Neuronal stem cell (in vitro differentiated cells): ENCODE results near the gene YIPF3.
A peak's percentile ranks its signal among the peaks of the same experiment; 100 is the strongest.

Experiments
- DNase-seq: peaks from one replicate; pipeline ENCODE4 v3.0.0-alpha.2; 2013; ENCODE audit warnings: low spot score
- H2AFZ ChIP-seq: one replicate; pipeline ENCODE4 v1.6.1; 2013; ENCODE audit warnings: mild to moderate bottlenecking, low read length, inconsistent platforms
- H2AK5ac ChIP-seq: 2 replicates; pipeline ENCODE4 v1.6.1; 2013; ENCODE audit warnings: low read depth, mild to moderate bottlenecking, inconsistent platforms, low read length, moderate library complexity, mixed read lengths
- H2BK120ac ChIP-seq: 2 replicates; pipeline ENCODE4 v1.6.1; 2013; ENCODE audit warnings: low read depth, mild to moderate bottlenecking, inconsistent platforms, low read length, moderate library complexity, mixed read lengths
- H2BK12ac ChIP-seq: one replicate; pipeline ENCODE4 v1.6.1; 2013; ENCODE audit warnings: low read length, inconsistent platforms
- H2BK15ac ChIP-seq: 2 replicates; pipeline ENCODE4 v1.6.1; 2013; ENCODE audit warnings: mild to moderate bottlenecking, low read length, inconsistent platforms, mixed read lengths
- H2BK5ac ChIP-seq: one replicate; pipeline ENCODE4 v1.6.1; 2013; ENCODE audit warnings: inconsistent platforms, mild to moderate bottlenecking, low read length, moderate library complexity
- H3K14ac ChIP-seq: one replicate; pipeline ENCODE4 v1.6.1; 2013; ENCODE audit warnings: low read length, inconsistent platforms
- H3K18ac ChIP-seq: 2 replicates; pipeline ENCODE4 v1.6.1; 2013; ENCODE audit warnings: low read length, inconsistent platforms
- H3K23ac ChIP-seq: 2 replicates; pipeline ENCODE4 v1.6.1; 2013; ENCODE audit warnings: low read depth, mild to moderate bottlenecking, mixed read lengths, low read length, inconsistent platforms; ENCODE audit not compliant: poor library complexity
- H3K27ac ChIP-seq: replicated peaks from 3 replicates; pipeline ENCODE4 v1.5.1; 2013; ENCODE audit warnings: low read length, inconsistent platforms
- H3K27me3 ChIP-seq, 3 experiments: 2 replicates each; pipeline ENCODE4 v1.6.1; 2013; ENCODE audit warnings: low read length in 3 of 3, mild to moderate bottlenecking in 2 of 3, inconsistent platforms in 1 of 3, low read depth in 1 of 3, mixed read lengths in 1 of 3, moderate library complexity in 1 of 3; ENCODE audit not compliant: control insufficient read depth in 3 of 3, insufficient read depth in 3 of 3
- H3K36me3 ChIP-seq, 2 donors: replicated peaks in 1 of 2; 2 replicates each; pipeline ENCODE4 v1.6.1; 2013; ENCODE audit warnings: low read length in 2 of 2; ENCODE audit not compliant: control insufficient read depth in 2 of 2, insufficient read depth in 2 of 2
- H3K4ac ChIP-seq: 2 replicates; pipeline ENCODE4 v1.6.1; 2013; ENCODE audit warnings: inconsistent platforms, mild to moderate bottlenecking, low read length, moderate library complexity
- H3K4me1 ChIP-seq, 2 donors: 1 replicate in 1 of 2; 2 replicates in 1 of 2; pipeline ENCODE4 v1.6.1; 2013; ENCODE audit warnings: low read length in 2 of 2, low read depth in 1 of 2; ENCODE audit not compliant: control insufficient read depth in 2 of 2, insufficient read depth in 1 of 2
- H3K4me2 ChIP-seq: one replicate; pipeline ENCODE4 v1.6.1; 2013; ENCODE audit warnings: mild to moderate bottlenecking, low read length, inconsistent platforms; ENCODE audit not compliant: insufficient read depth, poor library complexity, severe bottlenecking
- H3K4me3 ChIP-seq, 2 donors: 2 replicates each; pipeline ENCODE4 v1.5.1; 2013; ENCODE audit warnings: low read length in 2 of 2, mild to moderate bottlenecking in 2 of 2, inconsistent platforms in 1 of 2, moderate library complexity in 1 of 2
- H3K79me1 ChIP-seq: one replicate; pipeline ENCODE4 v1.6.1; 2013; ENCODE audit warnings: low read depth, mild to moderate bottlenecking, inconsistent platforms, low read length, moderate library complexity
- H3K9ac ChIP-seq: one replicate; pipeline ENCODE4 v1.6.1; 2013; ENCODE audit warnings: mild to moderate bottlenecking, low read depth, low read length, inconsistent platforms; ENCODE audit not compliant: poor library complexity
- H3K9me3 ChIP-seq, 2 donors: replicated peaks in 1 of 2; 2 replicates each; pipeline versions ENCODE3 to v1.6.1; 2013; ENCODE audit warnings: low read length in 2 of 2, mild to moderate bottlenecking in 2 of 2, inconsistent platforms in 1 of 2, low read depth in 1 of 2, mixed read lengths in 1 of 2, moderate library complexity in 1 of 2; ENCODE audit not compliant: control insufficient read depth in 2 of 2, insufficient read depth in 1 of 2
- H4K8ac ChIP-seq: one replicate; pipeline ENCODE4 v1.6.1; 2013; ENCODE audit warnings: low read depth, mild to moderate bottlenecking, inconsistent platforms, low read length, moderate library complexity
- H4K91ac ChIP-seq: one replicate; pipeline ENCODE4 v1.6.1; 2013; ENCODE audit warnings: low read length, low read depth, mild to moderate bottlenecking, inconsistent platforms; ENCODE audit not compliant: poor library complexity
- WGBS, 2 donors: extraction: QIAGEN DNeasy Blood & Tissue Kit; methylation state at CpG; one replicate each; pipeline ENCODE4 v1.1.7; 2013; ENCODE audit warnings: missing lambda C conversion rate in 2 of 2, mixed read lengths in 1 of 2; ENCODE audit not compliant: insufficient read length in 2 of 2, insufficient replicate concordance in 1 of 2; ENCODE audit errors: extremely low coverage in 2 of 2; 5-methylcytosine and 5-hydroxymethylcytosine counted together

YIPF3 gene

DNA sequence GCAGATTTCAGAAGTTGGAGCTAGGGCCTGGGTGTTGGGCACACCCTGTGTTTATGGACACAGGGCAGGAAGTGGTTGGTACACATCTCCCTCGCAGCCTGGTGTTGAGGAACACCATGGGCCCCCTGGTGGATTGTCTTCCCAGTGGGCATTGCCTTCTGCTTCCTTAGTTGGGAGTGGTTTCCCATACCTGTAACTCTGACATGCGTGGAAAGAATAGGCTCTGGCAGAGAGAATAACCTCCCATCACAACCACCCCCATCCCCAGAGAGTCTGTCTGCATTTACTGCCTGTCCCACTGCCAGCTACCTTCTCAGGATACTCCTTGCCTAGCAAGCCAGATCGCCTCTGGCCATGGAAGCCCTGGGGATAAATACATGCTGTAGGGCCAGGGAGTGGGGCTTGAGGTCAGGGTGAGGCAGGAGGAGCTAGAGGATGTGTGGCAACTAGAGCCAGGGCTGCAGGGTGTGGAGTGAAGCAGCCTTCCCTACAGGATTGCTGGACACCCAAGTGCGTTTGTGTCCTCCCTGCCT, 21.3 kb downstream of the YIPF3 start:
- H4K91ac ChIP-seq, result no peak overlapping the region
- no peak overlapping the region for H3K18ac ChIP-seq
- peak overlapping the region; percentile 82 for H3K9ac ChIP-seq
- DNase-seq, result no peak
- no peaks in the 10 kb centered on the region for H3K9me3 ChIP-seq
- peaks cover 7 to 15% of the 10 kb centered on the region in 2 donors for H3K4me1 ChIP-seq
- no peak overlapping the region for H3K14ac ChIP-seq
- no peak overlapping the region for H2BK12ac ChIP-seq
- H3K27me3 ChIP-seq, result no peaks in the 10 kb centered on the region
- no peak overlapping the region for H3K27ac ChIP-seq
- no peak overlapping the region for H3K4me2 ChIP-seq
- H3K23ac ChIP-seq, result no peak overlapping the region
- H2BK15ac ChIP-seq, result no peak overlapping the region
- H4K8ac ChIP-seq, result no peak overlapping the region
- peaks cover 14% of the 10 kb centered on the region for H3K79me1 ChIP-seq
- no peak overlapping the region for H2BK5ac ChIP-seq
- no peak overlapping the region for H2BK120ac ChIP-seq
- no peak overlapping the region for H3K4ac ChIP-seq
- no peak overlapping the region for H2AFZ ChIP-seq
- H3K36me3 ChIP-seq, result peaks cover 22 to 42% of the 10 kb centered on the region in 2 donors
- no peak overlapping the region for H3K4me3 ChIP-seq
- no CpG with 5 or more reads among the region's 4 CpGs for WGBS, 2 donors
- no peak overlapping the region for H2AK5ac ChIP-seq

DNA sequence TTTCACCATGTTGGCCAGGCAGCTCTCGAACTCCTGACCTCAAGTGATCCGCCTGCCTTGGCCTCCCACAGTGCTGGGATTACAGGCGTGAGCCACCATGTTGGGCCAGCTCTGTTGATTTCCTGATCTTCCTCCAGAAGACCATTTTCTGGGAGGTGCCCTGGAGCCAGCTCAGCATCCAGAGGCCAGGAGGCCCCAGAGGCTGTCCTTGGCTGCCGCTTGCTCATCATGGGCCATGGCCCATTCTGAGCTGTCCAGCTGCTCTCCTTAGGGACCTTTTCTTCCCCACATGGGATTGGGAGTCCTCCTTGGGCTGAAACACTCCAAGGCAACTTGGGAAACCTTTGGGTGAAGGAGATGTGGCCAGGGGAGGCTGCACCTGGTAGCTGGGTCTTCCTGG, 22.0 kb downstream of the YIPF3 start:
- Histone ChIP-seq H3K23ac (no peak overlapping the region), H2AK5ac (no peak overlapping the region), H3K36me3 (peaks cover 15 to 38% of the 10 kb centered on the region in 2 donors), H3K4me3 (no peak overlapping the region), H2BK15ac (no peak overlapping the region), H2BK5ac (no peak overlapping the region), H2BK12ac (no peak overlapping the region), H3K4ac (no peak overlapping the region), H2BK120ac (no peak overlapping the region), H3K79me1 (peaks cover 14% of the 10 kb centered on the region), H3K9ac (no peak overlapping the region), H4K91ac (no peak overlapping the region), H3K18ac (peak overlapping the region; percentile 17), H3K4me2 (no peak overlapping the region), H3K27ac (no peak overlapping the region), H4K8ac (no peak overlapping the region), H2AFZ (no peak overlapping the region), H3K14ac (no peak overlapping the region), H3K4me1 (peaks cover 7 to 15% of the 10 kb centered on the region in 2 donors), H3K9me3 (no peaks in the 10 kb centered on the region), H3K27me3 (no peaks in the 10 kb centered on the region)
- WGBS, 2 donors, result no CpG with 5 or more reads among the region's 4 CpGs
- no peak for DNase-seq

DNA sequence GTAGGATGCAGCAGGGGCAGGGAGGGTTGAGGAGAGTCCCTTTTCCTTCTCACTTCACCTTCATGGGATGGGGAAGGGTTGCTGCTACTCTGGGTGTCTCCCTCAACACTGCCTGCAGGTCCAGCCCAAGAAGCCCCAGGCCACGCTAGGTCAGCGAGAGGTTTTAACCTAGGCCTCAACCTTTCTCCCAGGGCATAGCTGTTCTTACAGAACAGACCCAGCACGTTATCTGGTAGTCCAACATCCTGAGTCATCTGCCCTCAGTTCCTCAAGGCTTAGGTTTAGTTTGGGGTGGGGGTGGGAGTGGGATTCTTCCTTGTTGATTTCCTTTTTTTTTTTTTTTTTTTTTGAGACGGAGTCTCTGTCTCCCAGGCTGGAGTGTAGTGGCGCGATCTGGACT, 22.4 kb downstream of the YIPF3 start:
- no peak overlapping the region for H2AK5ac ChIP-seq
- H3K14ac ChIP-seq, result no peak overlapping the region
- no peak overlapping the region for H3K4me3 ChIP-seq
- no peak overlapping the region for H3K27ac ChIP-seq
- no CpG with 5 or more reads among the region's 6 CpGs for WGBS, 2 donors
- H4K8ac ChIP-seq, result no peak overlapping the region
- H3K9me3 ChIP-seq, result no peaks in the 10 kb centered on the region
- no peak overlapping the region for H3K4ac ChIP-seq
- H3K36me3 ChIP-seq, result peaks cover 11 to 38% of the 10 kb centered on the region in 2 donors
- H3K79me1 ChIP-seq, result peaks cover 14% of the 10 kb centered on the region
- H2BK5ac ChIP-seq, result no peak overlapping the region
- H3K27me3 ChIP-seq, result no peaks in the 10 kb centered on the region
- H4K91ac ChIP-seq, result no peak overlapping the region
- DNase-seq, result no peak
- no peak overlapping the region for H2AFZ ChIP-seq
- no peak overlapping the region for H2BK15ac ChIP-seq
- no peak overlapping the region for H2BK120ac ChIP-seq
- peaks cover 7 to 17% of the 10 kb centered on the region in 2 donors for H3K4me1 ChIP-seq
- no peak overlapping the region for H3K23ac ChIP-seq
- H3K18ac ChIP-seq, result no peak overlapping the region
- H3K9ac ChIP-seq, result no peak overlapping the region
- H2BK12ac ChIP-seq, result no peak overlapping the region
- H3K4me2 ChIP-seq, result no peak overlapping the region

DNA sequence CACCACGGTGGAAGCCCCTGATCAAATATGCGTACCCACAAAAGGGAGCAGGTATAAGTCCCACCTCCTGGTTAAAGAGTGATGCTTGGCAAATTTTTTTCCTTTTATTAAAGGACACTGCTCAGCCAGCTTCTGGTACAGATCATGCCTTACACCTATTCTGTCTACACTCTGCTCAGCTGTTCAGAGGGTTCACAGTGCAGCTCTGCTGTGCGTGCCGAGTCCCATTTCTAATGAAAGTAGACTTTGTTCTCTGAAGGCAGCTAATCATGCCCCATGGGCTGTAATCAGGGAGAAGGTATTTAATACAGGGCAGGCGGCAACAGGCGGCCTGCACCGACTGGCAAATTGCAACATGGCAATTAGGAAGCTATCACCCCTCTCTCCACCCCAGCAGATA, 22.9 kb downstream of the YIPF3 start:
- H3K36me3 ChIP-seq, result peaks cover 6 to 36% of the 10 kb centered on the region in 2 donors
- H3K4me1 ChIP-seq, result peaks cover 7 to 21% of the 10 kb centered on the region in 2 donors
- no peak overlapping the region for H3K4me2 ChIP-seq
- H2AK5ac ChIP-seq, result no peak overlapping the region
- no peak overlapping the region for H4K8ac ChIP-seq
- H2BK120ac ChIP-seq, result no peak overlapping the region
- H3K27ac ChIP-seq, result no peak overlapping the region
- no peak overlapping the region for H3K14ac ChIP-seq
- H3K27me3 ChIP-seq, result no peaks in the 10 kb centered on the region
- H2BK15ac ChIP-seq, result no peak overlapping the region
- no peak overlapping the region for H2BK12ac ChIP-seq
- no peak overlapping the region for H3K4ac ChIP-seq
- H3K79me1 ChIP-seq, result peaks cover 11% of the 10 kb centered on the region
- no peak overlapping the region for H2AFZ ChIP-seq
- no peak overlapping the region for H4K91ac ChIP-seq
- no peak overlapping the region for H3K9ac ChIP-seq
- H2BK5ac ChIP-seq, result no peak overlapping the region
- H3K4me3 ChIP-seq, result no peak overlapping the region
- no peaks in the 10 kb centered on the region for H3K9me3 ChIP-seq
- H3K23ac ChIP-seq, result no peak overlapping the region
- no CpG with 5 or more reads among the region's 7 CpGs for WGBS, 2 donors
- no peak for DNase-seq
- no peak overlapping the region for H3K18ac ChIP-seq
